Heart left ventricle (tissue), 13 donors: Measurements from ENCODE around the gene RNF141.

ENCODE experiments used
- CTCF ChIP-seq, 12 donors: fragments of 200-600 bp; sonication (generic) in 4 of 12; IDR thresholded peaks; one replicate each; pipeline versions ENCODE4 v1.5.0 to v1.8.0; 2018 to 2022; ENCODE audit warnings: antibody characterized with exemption in 12 of 12, mild to moderate bottlenecking in 5 of 12
- POLR2A ChIP-seq, 2 donors: fragments of 450-650 bp; IDR thresholded peaks; one replicate each; pipeline ENCODE4 v1.6.1; 2017; ENCODE audit warnings: antibody characterized with exemption in 2 of 2, mild to moderate bottlenecking in 2 of 2, moderate library complexity in 2 of 2
- donor health status: ischemic (EF 13 %, LVEDD 7.1; RV severe dilation, severe dysfunction).
- donor health status: DM: no; HTN: yes; CAD: no.
- donor health status: DM: no; HTN: no; CAD: no.
- donor health status: ischemic (EF 25% LVEDD 6.9; RV normal size, moderate dysfunction).
- donor health status: ischemic (EF 25% LVEDD 5.7; RV mildly dilated, moderate dysfunction).
- donor health status: ischemic (EF 35%, LVEDD 5.7; RV mildly dilated, moderate dysfunction).
- donor health status: nonischemic (EF 11% LVEDD 7.7; RV severe dilation, severe dysfunction).
- donor health status: DM: yes; HTN: yes; CAD: no.
- donor health status: PGD.
- donor health status: ischemic (EF 29% LVEDD 5.4; RV normal size, mild dysfunction).
- donor health status: nonischemic (EF 23%, LVEDD 6.1; RV moderate dilation, normal function).

GRCh38 chr11:10587995-10588394 is 47.0 kb upstream of the RNF141 start:
- TF ChIP-seq POLR2A (IDR thresholded peaks at IDR 0.05) (no peak), CTCF (IDR thresholded peaks at IDR 0.05) (no peak)
